GM19023 (cell line): Measurements from ENCODE around the gene GRM2.
A peak's percentile ranks its signal among the peaks of the same experiment; 100 is the strongest.

Experiments used
- ATAC-seq: cut with Tn5 transposase; IDR thresholded peaks from one replicate; pipeline ENCODE4 v1.9.1; 2021; ENCODE audit warnings: mild to moderate bottlenecking, moderate library complexity; ENCODE audit not compliant: unreplicated experiment

Gene GRM2

GRCh38 chr3:51706788-51707731, at the start of gene GRM2:
Gene GRM2 (plus strand): TSS chr3:51707068. CDS start chr3:51708984, 1,916 bp downstream.
- ATAC-seq = no peak

GRCh38 chr3:51657234-51657633, 49.6 kb upstream of the GRM2 start:
- no peak for ATAC-seq

GRCh38 chr3:51659942-51660341, 46.9 kb upstream of the GRM2 start:
- no peak for ATAC-seq

- no peak for ATAC-seq
These were observed 44.4 kb upstream of the GRM2 start for GRCh38 chr3:51662456-51662855.

GRCh38 chr3:51668756-51669155, 38.1 kb upstream of the GRM2 start:
- no peak for ATAC-seq

- no peak for ATAC-seq
These were observed 37.4 kb upstream of the GRM2 start for GRCh38 chr3:51669241-51670052.

GRCh38 chr3:51670053-51670822, 36.6 kb upstream of the GRM2 start:
- no peak for ATAC-seq

- peak; percentile 76 for ATAC-seq
These were observed 35.8 kb upstream of the GRM2 start, which contains the start of gene TEX264 for GRCh38 chr3:51670823-51671733. Gene TEX264 (plus strand): TSS chr3:51671252. CDS start chr3:51674305, 3,053 bp downstream.

- ATAC-seq = peak; percentile 35
These were observed 35.0 kb upstream of the GRM2 start for GRCh38 chr3:51671734-51672475.

GRCh38 chr3:51673181-51673801, 33.6 kb upstream of the GRM2 start:
- ATAC-seq = no peak

GRCh38 chr3:51673802-51674654, 32.8 kb upstream of the GRM2 start:
- ATAC-seq = no peak

GRCh38 chr3:51675201-51675611, 31.7 kb upstream of the GRM2 start:
- ATAC-seq = no peak

- ATAC-seq = no peak
These were observed 30.7 kb upstream of the GRM2 start for GRCh38 chr3:51676102-51676640.

GRCh38 chr3:51677358-51677757, 29.5 kb upstream of the GRM2 start:
- ATAC-seq = no peak

- ATAC-seq = no peak
These were observed 28.7 kb upstream of the GRM2 start for GRCh38 chr3:51678186-51678585.

- ATAC-seq = no peak
These were observed 28.2 kb upstream of the GRM2 start for GRCh38 chr3:51678641-51679040.

GRCh38 chr3:51679318-51679717, 27.6 kb upstream of the GRM2 start:
- ATAC-seq = no peak
